Stimulated activated CD8-positive, alpha-beta memory T cell treated with anti-CD3 and anti-CD28 coated beads, Interleukin-15, amount 100 ng/mL, for 48 hours (primary cell): ENCODE measurements around the gene KRT73.

Experiments used
- DNase-seq, 2 donors: peaks; one replicate each; pipeline ENCODE4 v3.0.0-alpha.2; 2020; ENCODE audit warnings: low read depth in 2 of 2

The KRT73 gene

GRCh38 chr12:52618216-52618615 is at the start of gene KRT73:
KRT73 (minus strand) TSS chr12:52618559; CDS start chr12:52618524, 35 bp downstream.
- no peak for DNase-seq

- no peak for DNase-seq
These were observed 49.6 kb upstream of the KRT73 start for GRCh38 chr12:52667931-52668330.

GRCh38 chr12:52667509-52667908 is 49.1 kb upstream of the KRT73 start:
- DNase-seq, result no peak

GRCh38 chr12:52666471-52666870 is 48.1 kb upstream of the KRT73 start:
- no peak for DNase-seq

- no peak for DNase-seq
These were observed 45.1 kb upstream of the KRT73 start for GRCh38 chr12:52663420-52663819.

GRCh38 chr12:52662918-52663229 is 44.5 kb upstream of the KRT73 start:
- no peak for DNase-seq

GRCh38 chr12:52662093-52662917 is 43.9 kb upstream of the KRT73 start:
- no peak for DNase-seq

- DNase-seq, result no peak
These were observed 43.3 kb upstream of the KRT73 start for GRCh38 chr12:52661668-52662067.

GRCh38 chr12:52660934-52661499 is 42.7 kb upstream of the KRT73 start:
- no peak for DNase-seq

GRCh38 chr12:52659951-52660350 is 41.6 kb upstream of the KRT73 start:
- DNase-seq, result no peak

- no peak for DNase-seq
These were observed 41.0 kb upstream of the KRT73 start for GRCh38 chr12:52659395-52659794.

GRCh38 chr12:52658196-52658595 is 39.8 kb upstream of the KRT73 start:
- no peak for DNase-seq

GRCh38 chr12:52657250-52657902 is 39.0 kb upstream of the KRT73 start:
- DNase-seq, result no peak

- DNase-seq, result no peak
These were observed 38.3 kb upstream of the KRT73 start for GRCh38 chr12:52656616-52657015.

- DNase-seq, result no peak
These were observed 37.4 kb upstream of the KRT73 start for GRCh38 chr12:52655720-52656124.

- DNase-seq, result no peak
These were observed 36.9 kb upstream of the KRT73 start for GRCh38 chr12:52655251-52655650.

- no peak for DNase-seq
These were observed 33.4 kb upstream of the KRT73 start, which contains the start of gene KRT2 for GRCh38 chr12:52651726-52652261. KRT2 (minus strand) TSS chr12:52652211; CDS start chr12:52652142, 69 bp downstream.

GRCh38 chr12:52650520-52651081 is 32.2 kb upstream of the KRT73 start:
- DNase-seq, result no peak

- DNase-seq, result no peak
These were observed 30.7 kb upstream of the KRT73 start for GRCh38 chr12:52649066-52649465.

- DNase-seq, result no peak
These were observed 29.7 kb upstream of the KRT73 start for GRCh38 chr12:52648012-52648550.

GRCh38 chr12:52647601-52648000 is 29.2 kb upstream of the KRT73 start:
- DNase-seq, result no peak

GRCh38 chr12:52646613-52647012 is 28.3 kb upstream of the KRT73 start:
- no peak for DNase-seq
